Prostate gland (tissue), 2 donors: ENCODE data around the gene SH2D2A.

ENCODE experiments used
- POLR2A ChIP-seq: fragments of 450-650 bp; IDR thresholded peaks from one replicate; pipeline ENCODE4 v1.6.1; 2016; ENCODE audit warnings: antibody characterized with exemption, mild to moderate bottlenecking
- POLR2AphosphoS5 ChIP-seq: sonication (generic); formaldehyde crosslinking; IDR thresholded peaks from one replicate; pipeline ENCODE4 v1.6.1; 2017; ENCODE audit warnings: antibody characterized with exemption
- TF ChIP-seq, protein P1 (sequence below), 4 experiments: fragments of 200-600 bp in 2 of 4; fragments of 450-650 bp in 2 of 4; sonication (generic) in 2 of 4; IDR thresholded peaks; 1 replicate in 3 of 4; 2 replicates in 1 of 4; pipeline ENCODE4 v1.5.1; 2016 to 2019; ENCODE audit warnings: antibody characterized with exemption in 4 of 4, mild to moderate bottlenecking in 2 of 4, moderate library complexity in 2 of 4

DNA sequence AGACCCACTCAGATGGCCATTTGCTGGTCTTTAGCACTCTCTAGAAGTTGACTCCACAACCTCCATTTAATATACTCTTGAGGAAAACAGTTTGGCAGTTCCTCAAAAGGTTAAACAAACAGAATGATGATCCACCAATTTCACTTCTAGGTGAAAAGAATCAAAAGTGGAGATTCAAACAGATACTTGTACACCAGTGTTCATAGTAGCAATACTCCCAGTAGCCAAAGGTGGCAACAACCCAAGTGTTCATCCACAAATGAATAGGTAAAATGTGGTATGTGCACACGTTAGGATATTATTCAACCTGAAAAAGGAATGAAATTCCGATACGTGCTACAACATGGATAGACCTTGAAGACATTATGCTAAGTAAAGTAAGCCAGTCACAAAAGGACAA is 43.0 kb downstream of the SH2D2A start:
- TF ChIP-seq, protein P1, sequence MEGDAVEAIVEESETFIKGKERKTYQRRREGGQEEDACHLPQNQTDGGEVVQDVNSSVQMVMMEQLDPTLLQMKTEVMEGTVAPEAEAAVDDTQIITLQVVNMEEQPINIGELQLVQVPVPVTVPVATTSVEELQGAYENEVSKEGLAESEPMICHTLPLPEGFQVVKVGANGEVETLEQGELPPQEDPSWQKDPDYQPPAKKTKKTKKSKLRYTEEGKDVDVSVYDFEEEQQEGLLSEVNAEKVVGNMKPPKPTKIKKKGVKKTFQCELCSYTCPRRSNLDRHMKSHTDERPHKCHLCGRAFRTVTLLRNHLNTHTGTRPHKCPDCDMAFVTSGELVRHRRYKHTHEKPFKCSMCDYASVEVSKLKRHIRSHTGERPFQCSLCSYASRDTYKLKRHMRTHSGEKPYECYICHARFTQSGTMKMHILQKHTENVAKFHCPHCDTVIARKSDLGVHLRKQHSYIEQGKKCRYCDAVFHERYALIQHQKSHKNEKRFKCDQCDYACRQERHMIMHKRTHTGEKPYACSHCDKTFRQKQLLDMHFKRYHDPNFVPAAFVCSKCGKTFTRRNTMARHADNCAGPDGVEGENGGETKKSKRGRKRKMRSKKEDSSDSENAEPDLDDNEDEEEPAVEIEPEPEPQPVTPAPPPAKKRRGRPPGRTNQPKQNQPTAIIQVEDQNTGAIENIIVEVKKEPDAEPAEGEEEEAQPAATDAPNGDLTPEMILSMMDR (IDR thresholded peaks at IDR 0.05), result no peak
- TF ChIP-seq POLR2A (no peak), POLR2AphosphoS5 (no peak)
